Stimulated activated CD8-positive, alpha-beta memory T cell treated with anti-CD3 and anti-CD28 coated beads, Interleukin-7, amount 100 ng/mL, for 1 hour (primary cell): ENCODE measurements around the gene FXR2.
A peak's percentile ranks its signal among the peaks of the same experiment; 100 is the strongest.

Source experiments
- DNase-seq, 2 donors: peaks; one replicate each; pipeline ENCODE4 v3.0.0-alpha.2; 2020; ENCODE audit warnings: low read depth in 2 of 2

Gene FXR2

DNA sequence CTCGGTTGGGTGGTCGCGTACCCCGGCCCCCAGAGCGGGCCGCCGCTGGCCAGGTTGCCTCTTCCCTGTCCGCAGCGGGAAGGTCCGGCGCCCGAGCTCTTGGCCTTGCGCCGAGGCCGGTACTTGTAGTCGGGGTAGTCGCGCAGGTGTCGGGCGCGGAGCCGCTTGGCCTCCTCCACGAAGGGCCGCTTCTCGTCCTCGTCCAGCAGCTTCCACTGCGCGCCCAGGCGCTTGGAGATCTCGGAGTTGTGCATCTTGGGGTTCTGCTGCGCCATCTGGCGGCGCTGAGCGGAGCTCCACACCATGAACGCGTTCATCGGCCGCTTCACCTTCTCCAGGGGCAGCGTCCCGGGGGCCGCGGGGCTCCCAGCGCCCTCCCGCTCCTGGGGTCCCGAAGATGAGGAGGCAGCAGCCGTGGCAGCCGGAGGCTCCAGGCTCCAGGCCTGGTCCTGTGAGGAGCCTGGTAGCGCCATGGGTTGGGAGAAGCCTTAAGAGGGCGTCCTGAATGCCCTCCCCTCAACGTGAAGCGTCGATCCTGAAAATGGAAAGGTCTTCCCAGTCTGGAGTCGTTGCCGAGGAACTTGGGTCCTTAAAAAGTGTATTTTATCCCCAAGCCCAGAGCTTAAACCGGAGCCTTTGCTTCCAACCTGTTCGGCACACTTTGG lies 25.4 kb downstream of the FXR2 start:
- peak; percentile 39 to 44 for DNase-seq

DNA sequence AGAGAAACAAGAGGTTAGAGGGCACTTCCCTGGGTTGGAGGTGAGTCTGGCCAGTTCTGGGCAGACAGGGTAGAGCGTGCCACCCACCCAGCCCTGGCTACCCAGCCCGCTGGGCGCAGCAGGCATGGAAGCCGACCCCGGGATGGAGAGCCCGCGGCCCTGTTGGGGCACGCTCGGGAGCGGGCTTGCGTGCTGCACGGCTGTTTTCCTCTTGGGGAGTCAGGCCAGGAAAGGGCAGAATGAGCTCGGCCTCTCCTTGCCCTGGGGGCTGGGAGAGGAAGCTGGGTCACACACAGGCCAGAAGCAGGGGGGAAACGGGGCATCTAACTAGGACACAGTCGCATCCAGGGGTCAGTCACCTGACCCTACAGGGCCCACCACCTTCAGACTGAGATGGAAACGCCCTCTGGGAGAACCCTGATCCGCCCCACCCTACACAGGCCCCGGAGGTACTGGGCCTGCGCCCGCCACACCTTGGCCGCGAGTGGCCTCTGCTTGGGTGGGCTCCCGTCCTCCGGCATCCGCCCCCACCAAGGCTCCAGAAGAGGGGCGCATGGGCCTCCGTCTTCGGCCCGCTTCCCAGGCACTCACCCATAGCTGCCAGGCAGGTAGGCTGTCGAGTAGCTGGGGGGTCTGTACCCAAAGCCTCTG lies 26.0 kb downstream of the FXR2 start:
- no peak for DNase-seq

DNA sequence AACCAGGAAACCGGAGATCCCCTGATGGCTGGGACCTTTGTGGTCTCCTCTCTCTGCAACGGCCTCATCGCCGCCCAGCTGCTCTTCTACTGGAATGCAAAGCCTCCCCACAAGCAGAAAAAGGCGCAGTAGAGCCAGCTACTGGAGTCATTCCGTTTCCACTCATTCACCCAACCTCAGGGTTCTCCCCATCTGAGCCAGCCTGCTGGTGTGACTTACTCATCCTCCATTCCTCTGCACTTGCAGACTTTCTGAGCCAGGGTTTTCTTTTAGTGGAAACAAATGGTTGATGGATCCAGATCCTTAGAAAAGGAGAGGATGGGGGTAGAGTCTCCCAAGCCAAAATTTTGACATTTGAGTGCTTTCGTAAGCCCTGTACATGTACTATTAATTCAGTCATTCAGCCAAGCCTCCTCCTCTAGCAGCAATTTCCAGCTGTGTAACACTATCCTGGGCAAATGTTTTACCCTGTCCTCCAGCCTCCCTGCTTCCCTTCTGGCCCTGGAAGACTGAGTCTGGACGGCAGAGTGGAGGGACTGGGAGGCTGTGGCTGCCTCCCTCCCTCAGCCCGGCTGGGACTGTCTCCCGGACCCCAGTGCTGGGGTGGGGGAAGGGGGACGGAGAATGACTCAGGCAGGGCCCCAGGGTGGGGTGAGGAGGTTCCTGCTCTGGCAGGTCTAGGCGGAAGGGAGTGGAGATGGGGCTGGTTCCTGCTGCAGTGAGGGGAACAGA lies 27.1 kb downstream of the FXR2 start:
- no peak for DNase-seq

DNA sequence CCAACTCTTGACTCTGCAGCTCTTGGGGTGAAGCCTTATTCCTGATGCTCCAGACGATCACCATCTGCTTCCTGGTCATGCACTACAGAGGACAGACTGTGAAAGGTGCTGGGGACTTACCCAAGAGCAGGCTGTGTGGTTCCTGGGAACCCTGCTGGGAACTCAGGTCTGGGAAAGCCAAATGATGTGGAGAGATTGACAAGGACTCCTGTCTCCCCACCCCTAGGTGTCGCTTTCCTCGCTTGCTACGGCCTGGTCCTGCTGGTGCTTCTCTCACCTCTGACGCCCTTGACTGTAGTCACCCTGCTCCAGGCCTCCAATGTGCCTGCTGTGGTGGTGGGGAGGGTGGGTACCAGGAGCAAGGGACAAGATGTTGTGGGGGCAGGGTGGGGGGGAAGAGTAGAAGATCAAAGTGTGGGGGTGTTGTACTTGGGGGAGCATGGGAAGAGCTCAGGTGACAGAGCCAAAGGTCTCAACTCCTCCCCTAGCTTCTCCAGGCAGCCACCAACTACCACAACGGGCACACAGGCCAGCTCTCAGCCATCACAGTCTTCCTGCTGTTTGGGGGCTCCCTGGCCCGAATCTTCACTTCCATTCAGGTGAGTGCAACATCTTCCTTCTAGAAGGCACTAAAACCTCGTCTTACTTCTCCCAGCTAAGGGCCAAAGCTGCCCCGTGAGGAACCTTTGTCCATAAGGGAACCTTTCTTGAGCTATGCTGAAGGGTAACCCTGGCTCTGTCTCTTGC lies 27.9 kb downstream of the FXR2 start:
- no peak for DNase-seq

DNA sequence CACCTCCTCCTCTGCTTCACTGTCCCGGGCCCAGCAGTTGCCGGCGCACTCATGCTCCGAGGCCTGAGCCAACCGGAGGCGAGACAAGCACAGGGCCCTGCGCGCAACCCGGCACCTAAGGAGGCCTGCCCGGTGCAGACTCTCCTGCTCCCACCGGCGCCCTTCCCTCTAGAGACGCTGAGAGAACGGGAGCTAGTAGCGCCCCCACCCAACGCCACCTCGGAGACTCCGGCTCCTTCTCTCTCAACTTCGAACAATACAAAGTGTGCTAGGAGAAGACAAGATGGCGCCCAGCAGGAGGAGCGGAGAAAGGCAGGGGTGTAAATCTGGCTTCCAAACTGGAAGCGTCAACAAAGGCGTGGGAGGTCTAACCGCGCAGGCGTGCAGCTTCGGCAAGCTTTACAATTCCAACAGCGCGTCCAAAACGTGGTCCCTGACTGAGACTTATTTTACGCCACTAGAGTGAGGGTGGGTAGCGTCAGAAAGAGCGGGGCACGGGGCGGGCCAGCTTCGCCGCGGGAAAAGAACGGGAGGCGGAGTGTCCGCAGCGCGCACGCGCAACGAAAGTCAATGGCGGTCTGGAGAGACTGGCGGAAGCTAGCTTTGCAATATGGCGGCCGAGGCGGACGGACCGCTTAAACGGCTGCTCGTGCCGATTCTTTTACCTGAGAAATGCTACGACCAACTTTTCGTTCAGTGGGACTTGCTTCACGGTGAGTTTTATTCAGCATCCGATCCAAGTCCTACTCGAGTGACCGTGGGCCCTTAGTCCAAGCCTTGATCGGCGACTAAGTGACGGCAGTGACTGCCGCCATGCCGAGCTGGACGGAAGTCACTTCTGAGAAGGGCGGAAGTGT lies 31.2 kb downstream of the FXR2 start, which contains the start of gene MPDU1:
TSS of gene MPDU1 (plus strand) at position 600 of the 857 bp plus-strand sequence. CDS start at position 611, 11 bp downstream.
- peak; percentile 85 to 87 for DNase-seq

DNA sequence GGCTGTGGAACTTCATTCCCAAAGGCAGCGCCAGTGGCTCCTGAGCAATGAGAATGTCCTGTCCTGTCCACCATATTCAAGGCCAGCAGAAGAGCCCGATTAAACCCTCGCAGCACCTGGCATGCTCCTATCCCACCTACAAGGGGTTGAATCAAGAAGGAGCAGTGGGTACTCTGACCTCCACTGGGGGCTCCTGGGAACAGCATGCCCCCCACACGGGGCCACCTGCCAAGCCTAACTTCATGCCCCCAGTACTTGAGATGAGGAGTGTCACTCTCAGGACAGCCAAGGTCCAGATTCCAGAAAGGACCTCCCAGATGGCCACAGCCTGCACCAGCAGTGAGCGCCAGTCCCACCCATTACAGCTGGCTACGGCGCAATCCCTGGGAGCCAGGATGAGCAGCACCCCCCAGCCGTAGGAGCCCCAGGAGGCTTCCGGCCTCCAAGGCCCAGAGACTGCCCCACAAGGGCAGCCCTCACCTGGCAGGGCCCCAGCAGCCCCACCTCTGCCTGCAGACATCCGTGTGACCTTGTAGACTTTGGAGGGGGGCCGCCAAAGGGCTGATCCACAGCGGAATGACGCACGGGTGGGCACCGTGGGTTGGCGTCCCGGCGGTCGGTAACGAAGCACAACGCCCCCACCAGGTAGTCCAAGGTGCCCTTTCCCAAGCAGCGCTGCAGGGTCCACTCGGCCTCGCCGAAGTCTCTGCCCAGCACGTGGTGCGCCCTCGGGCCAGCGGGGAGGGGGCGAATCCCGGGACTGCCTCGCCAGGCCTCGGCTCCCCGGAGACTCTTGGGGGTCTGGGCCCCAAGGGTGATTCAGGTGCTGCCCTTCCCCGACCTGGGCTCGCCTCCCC lies 32.1 kb downstream of the FXR2 start:
- DNase-seq, result no peak

DNA sequence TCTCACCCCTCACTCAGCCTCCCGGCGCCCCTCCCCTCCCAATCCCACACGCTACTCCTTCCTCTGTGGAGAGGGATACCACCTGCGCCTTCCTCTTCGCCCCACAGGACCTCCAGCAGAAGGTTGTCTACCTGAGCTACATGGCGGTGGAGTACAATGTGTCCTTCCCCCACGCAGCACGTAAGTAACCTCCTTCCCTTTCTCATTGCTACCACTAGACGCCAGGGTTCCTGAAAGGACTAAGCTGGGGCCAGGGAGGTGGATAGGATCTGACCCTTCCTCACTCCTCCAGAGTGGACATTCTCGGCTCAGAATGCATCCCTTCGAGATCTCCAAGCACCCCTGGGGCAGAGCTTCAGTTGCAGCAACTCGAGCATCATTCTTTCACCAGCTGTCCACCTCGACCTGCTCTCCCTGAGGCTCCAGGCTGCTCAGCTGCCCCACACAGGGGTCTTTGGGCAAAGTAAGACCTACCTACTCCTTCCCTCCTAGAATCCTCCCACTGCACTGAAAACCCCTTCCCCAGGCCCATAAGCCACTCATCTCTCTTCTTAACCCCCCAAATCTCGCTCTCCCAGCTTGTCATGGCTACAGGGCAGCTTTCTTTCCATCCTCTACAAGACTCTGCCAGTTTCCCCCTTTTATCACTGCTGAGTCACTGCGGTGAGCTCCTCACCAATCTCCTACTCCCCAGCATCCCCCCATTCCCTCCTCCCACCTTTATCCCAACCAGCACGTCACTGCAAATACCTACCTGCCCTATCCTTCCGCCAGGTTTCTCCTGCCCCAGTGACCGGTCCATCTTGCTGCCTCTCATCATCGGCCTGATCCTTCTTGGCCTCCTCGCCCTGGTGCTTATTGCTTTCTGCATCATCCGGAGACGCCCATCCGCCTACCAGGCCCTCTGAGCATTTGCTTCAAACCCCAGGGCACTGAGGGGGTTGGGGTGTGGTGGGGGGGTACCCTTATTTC lies 33.8 kb downstream of the FXR2 start:
- no peak for DNase-seq

DNA sequence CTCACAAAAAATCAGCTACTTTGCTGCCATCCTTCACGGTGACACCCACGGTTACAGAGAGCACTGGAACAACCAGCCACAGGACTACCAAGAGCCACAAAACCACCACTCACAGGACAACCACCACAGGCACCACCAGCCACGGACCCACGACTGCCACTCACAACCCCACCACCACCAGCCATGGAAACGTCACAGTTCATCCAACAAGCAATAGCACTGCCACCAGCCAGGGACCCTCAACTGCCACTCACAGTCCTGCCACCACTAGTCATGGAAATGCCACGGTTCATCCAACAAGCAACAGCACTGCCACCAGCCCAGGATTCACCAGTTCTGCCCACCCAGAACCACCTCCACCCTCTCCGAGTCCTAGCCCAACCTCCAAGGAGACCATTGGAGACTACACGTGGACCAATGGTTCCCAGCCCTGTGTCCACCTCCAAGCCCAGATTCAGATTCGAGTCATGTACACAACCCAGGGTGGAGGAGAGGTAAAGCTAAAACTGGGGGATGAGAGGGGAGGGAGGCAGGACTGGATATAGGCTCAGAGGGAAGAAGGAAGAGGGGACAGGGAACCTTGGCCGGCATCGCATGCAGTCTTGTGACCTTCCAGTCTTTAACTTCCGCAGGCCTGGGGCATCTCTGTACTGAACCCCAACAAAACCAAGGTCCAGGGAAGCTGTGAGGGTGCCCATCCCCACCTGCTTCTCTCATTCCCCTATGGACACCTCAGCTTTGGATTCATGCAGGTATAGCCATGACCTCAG lies 34.7 kb downstream of the FXR2 start:
- no peak for DNase-seq

DNA sequence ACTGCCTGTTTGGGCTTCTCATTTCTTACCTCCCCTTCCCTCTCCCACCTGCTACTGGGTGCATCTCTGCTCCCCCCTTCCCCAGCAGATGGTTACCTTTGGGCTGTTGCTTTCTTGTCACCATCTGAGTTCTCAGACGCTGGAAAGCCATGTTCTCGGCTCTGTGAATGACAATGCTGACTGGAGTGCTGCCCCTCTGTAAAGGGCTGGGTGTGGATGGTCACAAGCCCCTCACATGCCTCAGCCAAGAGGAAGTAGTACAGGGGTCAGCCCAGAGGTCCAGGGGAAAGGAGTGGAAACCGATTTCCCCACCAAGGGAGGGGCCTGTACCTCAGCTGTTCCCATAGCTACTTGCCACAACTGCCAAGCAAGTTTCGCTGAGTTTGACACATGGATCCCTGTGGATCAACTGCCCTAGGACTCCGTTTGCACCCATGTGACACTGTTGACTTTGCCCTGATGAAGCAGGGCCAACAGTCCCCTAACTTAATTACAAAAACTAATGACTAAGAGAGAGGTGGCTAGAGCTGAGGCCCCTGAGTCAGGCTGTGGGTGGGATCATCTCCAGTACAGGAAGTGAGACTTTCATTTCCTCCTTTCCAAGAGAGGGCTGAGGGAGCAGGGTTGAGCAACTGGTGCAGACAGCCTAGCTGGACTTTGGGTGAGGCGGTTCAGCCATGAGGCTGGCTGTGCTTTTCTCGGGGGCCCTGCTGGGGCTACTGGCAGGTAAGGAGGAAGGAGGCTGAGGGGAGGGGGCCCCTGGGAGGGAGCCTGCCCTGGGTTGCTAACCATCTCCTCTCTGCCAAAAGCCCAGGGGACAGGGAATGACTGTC lies 35.5 kb downstream of the FXR2 start, which contains the start of gene CD68:
TSS of gene CD68 (plus strand) at position 638 of the 833 bp plus-strand sequence. CDS start at position 678, 40 bp downstream.
- peak; percentile 26 to 31 for DNase-seq

DNA sequence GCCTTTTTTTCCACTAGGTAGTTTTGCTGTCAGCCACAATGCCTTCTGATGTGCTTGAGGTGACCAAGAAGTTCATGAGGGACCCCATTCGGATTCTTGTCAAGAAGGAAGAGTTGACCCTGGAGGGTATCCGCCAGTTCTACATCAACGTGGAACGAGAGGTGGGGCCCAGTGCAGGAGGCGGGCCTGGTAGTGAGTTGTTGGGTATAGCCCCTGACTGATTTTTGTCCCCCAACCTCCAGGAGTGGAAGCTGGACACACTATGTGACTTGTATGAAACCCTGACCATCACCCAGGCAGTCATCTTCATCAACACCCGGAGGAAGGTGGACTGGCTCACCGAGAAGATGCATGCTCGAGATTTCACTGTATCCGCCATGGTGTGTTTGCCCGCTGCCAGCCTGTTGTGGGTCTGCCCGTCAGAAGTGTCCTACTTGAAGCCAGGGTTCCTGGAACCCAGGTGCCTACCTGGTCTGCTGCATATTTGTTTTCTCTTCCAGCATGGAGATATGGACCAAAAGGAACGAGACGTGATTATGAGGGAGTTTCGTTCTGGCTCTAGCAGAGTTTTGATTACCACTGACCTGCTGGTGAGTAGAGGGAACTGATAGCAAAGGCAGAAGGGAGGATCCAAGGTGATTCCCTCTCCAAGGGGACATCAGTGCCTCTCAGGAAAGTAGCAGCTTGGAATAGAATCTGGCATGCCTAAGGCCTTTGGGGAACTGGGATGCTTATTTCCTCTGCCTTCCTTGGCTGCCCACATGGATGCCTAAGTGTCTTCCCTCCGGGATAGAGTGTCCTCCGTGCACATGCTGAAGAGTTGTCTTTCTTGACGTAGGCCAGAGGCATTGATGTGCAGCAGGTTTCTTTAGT lies 37.1 kb downstream of the FXR2 start:
- DNase-seq, result no peak

DNA sequence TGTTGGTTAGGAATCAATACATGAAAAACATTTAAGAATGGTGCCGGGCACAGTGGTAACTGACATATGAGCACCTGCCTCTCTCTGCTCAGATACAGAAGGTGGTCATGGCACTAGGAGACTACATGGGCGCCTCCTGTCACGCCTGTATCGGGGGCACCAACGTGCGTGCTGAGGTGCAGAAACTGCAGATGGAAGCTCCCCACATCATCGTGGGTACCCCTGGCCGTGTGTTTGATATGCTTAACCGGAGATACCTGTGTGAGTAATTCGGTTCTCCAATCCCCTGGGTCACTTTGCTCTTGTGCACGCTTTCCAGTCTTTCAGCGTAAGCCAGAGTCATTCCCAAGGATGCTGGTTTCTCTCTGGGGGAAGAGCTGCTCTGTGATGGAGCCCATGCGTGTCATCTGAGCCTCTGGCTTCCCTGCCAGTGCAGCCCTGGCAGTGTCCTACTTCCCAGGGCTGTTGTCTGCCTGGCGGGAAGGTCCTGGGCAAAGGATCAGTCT lies 38.2 kb downstream of the FXR2 start:
- DNase-seq, result no peak

DNA sequence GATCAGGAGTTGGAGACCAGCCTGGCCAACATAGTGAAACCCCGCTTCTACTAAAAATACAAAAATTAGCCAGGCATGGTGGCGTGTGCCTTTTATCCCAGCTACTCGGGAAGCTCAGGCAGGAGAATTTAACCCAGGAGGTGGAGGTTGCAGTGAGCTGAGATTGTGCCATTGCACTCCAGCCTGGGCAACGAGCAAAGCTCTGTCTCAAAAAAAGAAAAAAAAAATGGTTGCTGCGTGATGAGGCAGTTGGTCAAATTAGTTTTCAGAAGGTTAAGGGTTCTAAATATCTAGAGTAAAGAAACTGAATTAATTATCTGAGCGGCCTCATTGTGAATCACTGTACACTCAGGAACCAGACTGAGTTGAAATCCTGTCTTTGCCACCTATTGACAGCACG lies 38.7 kb downstream of the FXR2 start:
- no peak for DNase-seq

DNA sequence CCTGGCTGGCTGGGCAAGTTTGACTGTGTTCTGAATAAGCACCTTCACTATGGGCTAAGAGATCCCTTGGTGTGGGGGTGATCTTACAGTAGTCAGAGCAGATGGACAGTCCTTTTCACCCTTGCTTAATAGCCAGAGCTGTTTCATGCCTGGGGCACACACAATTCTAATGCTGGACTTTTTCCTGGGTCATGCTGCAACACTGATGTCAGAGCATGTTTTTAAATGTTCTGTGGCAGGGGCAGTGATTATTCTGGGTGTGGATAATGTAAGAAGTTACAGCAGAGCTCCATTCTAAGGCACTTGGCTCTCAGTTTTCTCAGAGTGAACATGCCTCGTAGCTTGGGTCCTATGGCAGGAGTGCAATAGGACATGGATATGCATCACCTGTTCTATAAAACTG lies 39.2 kb downstream of the FXR2 start:
- no peak for DNase-seq

DNA sequence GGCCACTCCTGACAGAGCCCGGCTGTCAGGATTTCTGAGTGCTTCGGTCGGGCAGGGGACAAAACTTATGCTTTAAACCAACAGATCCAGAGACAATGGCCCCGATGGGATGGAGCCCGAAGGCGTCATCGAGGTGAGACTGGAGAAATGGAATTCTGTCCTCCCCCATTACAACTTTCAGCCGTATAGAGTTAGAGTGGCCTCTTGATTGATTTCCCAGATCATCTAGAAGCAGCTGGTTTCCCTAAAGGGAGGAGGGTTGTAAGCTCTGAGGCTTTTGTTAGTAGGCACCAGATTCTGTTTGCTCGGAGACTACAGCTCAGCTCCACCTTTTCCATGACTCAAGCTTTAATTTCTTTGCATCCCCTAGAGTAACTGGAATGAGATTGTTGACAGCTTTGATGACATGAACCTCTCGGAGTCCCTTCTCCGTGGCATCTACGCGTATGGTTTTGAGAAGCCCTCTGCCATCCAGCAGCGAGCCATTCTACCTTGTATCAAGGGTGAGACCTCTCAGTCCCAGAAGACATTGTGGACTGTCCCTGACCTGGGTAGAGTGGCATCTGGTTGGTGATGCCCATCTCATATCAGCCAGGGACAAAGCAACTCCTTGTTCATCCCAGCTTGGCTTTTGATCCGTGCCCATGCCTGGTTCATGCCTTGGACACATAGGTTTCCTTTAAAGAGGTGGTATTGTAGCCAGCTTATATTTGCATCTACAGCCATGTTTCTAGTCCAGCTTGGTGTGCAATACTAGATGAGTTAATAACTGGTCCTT lies 40.3 kb downstream of the FXR2 start:
- no peak for DNase-seq
